IMR-90 (cell line): ENCODE measurements around the gene SLC34A2. TPM values are rescaled to one million over a fixed set of nuclear protein-coding genes. Genes with fewer than 3 reads are reported as not detected.

Source experiments
- ATAC-seq: fragments of 200-7000 bp; cut with Tn5 transposase; 2 replicates; pipeline ENCODE4 v1.9.1; 2020; ENCODE audit warnings: low read depth, mild to moderate bottlenecking, moderate library complexity
- Bru-seq: library from RNA; stranded (reverse); fragments of 400-500 nt; gene quantifications from one replicate; lab custom pipeline; 2021; lab: Mats Ljungman, UMichigan
- BruChase-seq, 2 experiments: library from RNA; stranded (reverse); fragments of 400-500 nt; gene quantifications; one replicate each; lab custom pipeline; 2021; lab: Mats Ljungman, UMichigan
- BruUV-seq: library from RNA; stranded (reverse); fragments of 400-500 nt; replicated peaks from 2 replicates; lab custom pipeline; 2021; lab: Mats Ljungman, UMichigan
- CTCF ChIA-PET: fragments of 300-600 bp; formaldehyde crosslinking; extraction: SDS; loops from one replicate; lab custom pipeline; 2021; ENCODE audit warnings: antibody characterized with exemption; lab: Yijun Ruan, JAX
- POLR2A ChIA-PET: fragments of 300-600 bp; sonication (Branson Sonifier 250); formaldehyde crosslinking; loops from one replicate; lab custom pipeline; 2022; ENCODE audit warnings: antibody characterized with exemption; ENCODE audit not compliant: unreplicated experiment; lab: Charles Lee
- DNase-seq: peaks from one replicate; pipeline ENCODE4 v3.0.0; 2013
- H2AFZ ChIP-seq: replicated peaks from 2 replicates; pipeline ENCODE3; 2013; ENCODE audit warnings: low read length, mild to moderate bottlenecking; ENCODE audit not compliant: poor library complexity
- H2AK5ac ChIP-seq: 2 replicates; pipeline ENCODE4 v1.6.1; 2013; ENCODE audit warnings: low read depth, low read length, inconsistent platforms
- H2AK9ac ChIP-seq: replicated peaks from 2 replicates; pipeline ENCODE3; 2013; ENCODE audit warnings: mild to moderate bottlenecking, low read depth, low read length, moderate library complexity; ENCODE audit not compliant: poor library complexity
- H2BK120ac ChIP-seq: 2 replicates; pipeline ENCODE4 v1.6.1; 2013; ENCODE audit warnings: low read depth, low read length, inconsistent platforms
- H2BK15ac ChIP-seq: 3 replicates; pipeline ENCODE4 v1.6.1; 2013; ENCODE audit warnings: low read depth, low read length, inconsistent platforms
- H2BK20ac ChIP-seq: 2 replicates; pipeline ENCODE4 v1.6.1; 2013; ENCODE audit warnings: low read depth, mild to moderate bottlenecking, inconsistent platforms, low read length, moderate library complexity
- H2BK5ac ChIP-seq: 2 replicates; pipeline ENCODE4 v1.6.1; 2013; ENCODE audit warnings: mild to moderate bottlenecking, low read depth, low read length, inconsistent platforms; ENCODE audit not compliant: poor library complexity, severe bottlenecking
- H3K14ac ChIP-seq: replicated peaks from 2 replicates; pipeline ENCODE4 v1.6.1; 2013; ENCODE audit warnings: low read depth, low read length, inconsistent platforms
- H3K18ac ChIP-seq: 2 replicates; pipeline ENCODE4 v1.6.1; 2013; ENCODE audit warnings: low read depth, low read length, control low read depth
- H3K23ac ChIP-seq: 2 replicates; pipeline ENCODE4 v1.6.1; 2013; ENCODE audit warnings: low read depth, low read length, inconsistent platforms
- H3K27ac ChIP-seq: 2 replicates; pipeline ENCODE4 v1.5.1; 2013; ENCODE audit warnings: mild to moderate bottlenecking, control low read depth, low read length; ENCODE audit not compliant: insufficient read depth
- H3K27me3 ChIP-seq: 2 replicates; pipeline ENCODE4 v1.6.1; 2013; ENCODE audit warnings: low read length; ENCODE audit not compliant: control insufficient read depth, insufficient read depth
- H3K36me3 ChIP-seq: 2 replicates; pipeline ENCODE4 v1.6.1; 2013; ENCODE audit warnings: low read length, mixed read lengths; ENCODE audit not compliant: control insufficient read depth, insufficient read depth
- H3K4ac ChIP-seq: 2 replicates; pipeline ENCODE4 v1.6.1; 2013; ENCODE audit warnings: low read depth, low read length, inconsistent platforms
- H3K4me1 ChIP-seq: 2 replicates; pipeline ENCODE4 v1.6.1; 2013; ENCODE audit warnings: low read length, mixed read lengths; ENCODE audit not compliant: control insufficient read depth, insufficient read depth
- H3K4me2 ChIP-seq: 2 replicates; pipeline ENCODE4 v1.6.1; 2013; ENCODE audit warnings: low read depth, mild to moderate bottlenecking, control low read depth, low read length, moderate library complexity
- H3K4me3 ChIP-seq: 2 replicates; pipeline ENCODE4 v1.5.1; 2013; ENCODE audit warnings: low read depth, mild to moderate bottlenecking, control low read depth, low read length, moderate library complexity; ENCODE audit not compliant: insufficient read depth
- H3K56ac ChIP-seq: 2 replicates; pipeline ENCODE4 v1.6.1; 2013; ENCODE audit warnings: low read length, inconsistent platforms; ENCODE audit not compliant: insufficient read depth; ENCODE audit errors: extremely low read depth
- H3K79me1 ChIP-seq, 2 experiments: 2 replicates each; pipeline ENCODE4 v1.6.1; 2013; ENCODE audit warnings: low read length in 2 of 2, inconsistent platforms in 1 of 2, low read depth in 1 of 2
- H3K9ac ChIP-seq: 2 replicates; pipeline ENCODE4 v1.6.1; 2013; ENCODE audit warnings: low read depth, low read length, control low read depth
- H3K9me1 ChIP-seq: 2 replicates; pipeline ENCODE4 v1.6.1; 2013; ENCODE audit warnings: low read length, inconsistent platforms; ENCODE audit not compliant: insufficient read depth
- H3K9me3 ChIP-seq: 2 replicates; pipeline ENCODE4 v1.6.1; 2013; ENCODE audit warnings: low read length; ENCODE audit not compliant: control insufficient read depth, insufficient read depth
- H4K20me1 ChIP-seq: 2 replicates; pipeline ENCODE4 v1.6.1; 2013; ENCODE audit warnings: low read length, inconsistent platforms; ENCODE audit not compliant: insufficient read depth
- H4K5ac ChIP-seq: 2 replicates; pipeline ENCODE4 v1.6.1; 2013; ENCODE audit warnings: mild to moderate bottlenecking, low read depth, low read length, control low read depth
- H4K8ac ChIP-seq, 2 experiments: 2 replicates each; pipeline ENCODE4 v1.6.1; 2013; ENCODE audit warnings: low read depth in 2 of 2, low read length in 2 of 2, control low read depth in 1 of 2, inconsistent platforms in 1 of 2
- H4K91ac ChIP-seq: 2 replicates; pipeline ENCODE4 v1.6.1; 2013; ENCODE audit warnings: low read depth, low read length, inconsistent platforms; ENCODE audit not compliant: insufficient read depth
- BHLHE40 ChIP-seq: fragments of 150-350 bp; IDR thresholded peaks from 2 replicates; pipeline ENCODE4 v1.6.1; 2016; ENCODE audit warnings: mild to moderate bottlenecking, low read depth, low read length
- CTCF ChIP-seq: conservative IDR thresholded peaks from 2 replicates; pipeline ENCODE4 v1.5.1; 2012; ENCODE audit warnings: mild to moderate bottlenecking, low read depth, low read length, improper control_type of control experiment
- ELK1 ChIP-seq: fragments of 150-350 bp; IDR thresholded peaks from 2 replicates; pipeline ENCODE4 v1.6.1; 2016; ENCODE audit warnings: low read depth, mild to moderate bottlenecking, low read length, moderate library complexity, borderline replicate concordance
- MAFK ChIP-seq: IDR thresholded peaks from 2 replicates; pipeline ENCODE4 v1.6.1; 2012; ENCODE audit warnings: low read depth, low read length, improper control_type of control experiment
- MXI1 ChIP-seq: IDR thresholded peaks from 2 replicates; pipeline ENCODE4 v1.6.1; 2012; ENCODE audit warnings: low read depth, mild to moderate bottlenecking, low read length, moderate library complexity, borderline replicate concordance
- POLR2A ChIP-seq: IDR thresholded peaks from 2 replicates; pipeline ENCODE4 v1.6.1; 2012; ENCODE audit warnings: mild to moderate bottlenecking, low read depth, low read length
- RAD21 ChIP-seq: IDR thresholded peaks from 2 replicates; pipeline ENCODE4 v1.6.1; 2012; ENCODE audit warnings: low read length, improper control_type of control experiment
- RCOR1 ChIP-seq: IDR thresholded peaks from 2 replicates; pipeline ENCODE4 v1.6.1; 2012; ENCODE audit warnings: mild to moderate bottlenecking, low read length, improper control_type of control experiment; ENCODE audit not compliant: insufficient replicate concordance
- RFX5 ChIP-seq: IDR thresholded peaks from 2 replicates; pipeline ENCODE4 v1.8.0; 2012; ENCODE audit warnings: low read depth, mild to moderate bottlenecking, low read length, moderate library complexity
- SMC3 ChIP-seq: fragments of 150-350 bp; IDR thresholded peaks from 2 replicates; pipeline ENCODE4 v1.6.1; 2016; ENCODE audit warnings: low read depth, mild to moderate bottlenecking, antibody characterized with exemption, low read length, moderate library complexity
- WGBS, 2 experiments: methylation state at CpG; one replicate each; pipeline versions ENCODE4 v1.1.5 to v1.1.7; 2013; ENCODE audit warnings: missing lambda C conversion rate in 2 of 2; ENCODE audit not compliant: insufficient read length in 1 of 2; ENCODE audit errors: extremely low coverage in 2 of 2; 5-methylcytosine and 5-hydroxymethylcytosine counted together
- dilution Hi-C: fragments of 300-500 bp; cut with HindIII; formaldehyde crosslinking; loops from one replicate; pipeline ENCODE4 v1.14.3; 2018; ENCODE audit warnings: low sequenced_read_pairs; ENCODE audit not compliant: unreplicated experiment
- in situ Hi-C: fragments of 300-500 bp; cut with MboI; formaldehyde crosslinking; loops from 3 replicates; pipeline ENCODE4 v1.14.3; 2019; ENCODE audit warnings: low sequenced_read_pairs, inconsistent platforms, mixed read lengths
- intact Hi-C: fragments of 100-400 bp; cut with micrococcal nuclease; formaldehyde crosslinking; loops from 2 replicates; pipeline ENCODE4 v1.10.0; 2022
- long read RNA-seq: library from polyadenylated mRNA; unstranded; transcript quantifications from one replicate; pipeline ENCODE4 v2.0.0, GENCODE V29; 2021; ENCODE audit not compliant: unreplicated experiment
- polyA plus RNA-seq, 3 experiments: library from polyadenylated mRNA; depleted of rRNA; stranded (reverse); fragments of >200 nt; gene quantifications; 2 replicates each; pipeline ENCODE4 v1.2.3, GENCODE V29; 2012; ENCODE audit warnings: low replicate concordance in 1 of 3
- total RNA-seq: library from RNA; depleted of rRNA; stranded (reverse); fragments of >200 nt; gene quantifications from 2 replicates; pipeline ENCODE4 v1.2.3, GENCODE V29; 2012; rRNA removed

Gene SLC34A2
- total RNA-seq (not detected in 2 replicates), polyA plus RNA-seq (2012; rRNA removed) (not detected in 2 replicates), Bru-seq, nascent RNA (not detected), BruChase-seq, experiment 1, labeled RNA remaining after a 6-hour chase (not detected), BruChase-seq, experiment 2, labeled RNA remaining after a 2-hour chase (not detected)
- not detected in 2 replicates for polyA plus RNA-seq (2012; cell fraction: cytosol; rRNA removed)
- not detected in 2 replicates for polyA plus RNA-seq (2012; cell fraction: nucleus; rRNA removed; ENCODE audit: low replicate concordance)
- long read RNA-seq = 0 reads

GRCh38 chr4:25654971-25655963 is at the start of gene SLC34A2:
SLC34A2 (plus strand) TSS chr4:25655851; CDS start chr4:25662501, 6,650 bp downstream.
- no peak within 1 kb of the TSS for H3K18ac ChIP-seq
- no peak within 1 kb of the TSS for H4K5ac ChIP-seq
- H3K9me1 ChIP-seq = no peaks in the 10 kb centered on the region
- TF ChIP-seq ELK1 (no peak), RCOR1 (no peak), CTCF (no peak), MAFK (no peak), RAD21 (no peak), SMC3 (no peak), RFX5 (no peak), POLR2A (no peak), MXI1 (no peak), BHLHE40 (no peak)
- dilution Hi-C loops (no loop called here), in situ Hi-C loops (no loop called here), intact Hi-C loops (no loop called here)
- H3K9ac ChIP-seq = no peak within 1 kb of the TSS
- H2BK15ac ChIP-seq = no peak within 1 kb of the TSS
- no peak within 1 kb of the TSS for H2BK20ac ChIP-seq
- H3K56ac ChIP-seq = no peak within 1 kb of the TSS
- H3K36me3 ChIP-seq = no peaks in the 10 kb centered on the region
- H4K91ac ChIP-seq = no peak within 1 kb of the TSS
- H3K79me1 ChIP-seq = no peaks in the 10 kb centered on the region
- peaks cover 41% of the 10 kb centered on the region for H3K27me3 ChIP-seq
- CTCF ChIA-PET = no interaction called here
- 2% methylated on average over 52 of the region's 71 CpGs; no CpG with 5 or more reads in 1 of the 2 experiments for WGBS, 2 experiments
- H3K9me3 ChIP-seq = no peaks in the 10 kb centered on the region
- no peak within 1 kb of the TSS for H3K4me3 ChIP-seq
- H2AK9ac ChIP-seq = no peak within 1 kb of the TSS
- H2BK5ac ChIP-seq = no peak within 1 kb of the TSS
- H3K4ac ChIP-seq = no peak within 1 kb of the TSS
- H3K23ac ChIP-seq = no peak within 1 kb of the TSS
- no peak within 1 kb of the TSS for H2AK5ac ChIP-seq
- H3K4me2 ChIP-seq = no peak within 1 kb of the TSS
- ATAC-seq (no peak), DNase-seq (no peak)
- H3K14ac ChIP-seq = no peak within 1 kb of the TSS
- no TSS peak for BruUV-seq
- no peak within 1 kb of the TSS for H3K27ac ChIP-seq
- H4K8ac ChIP-seq = no peak within 1 kb of the TSS
- peak within 1 kb of the TSS; percentile 10 for H2AFZ ChIP-seq
- no peaks in the 10 kb centered on the region for H4K20me1 ChIP-seq
- no peaks in the 10 kb centered on the region for H3K4me1 ChIP-seq
- H2BK120ac ChIP-seq = no peak within 1 kb of the TSS
- POLR2A ChIA-PET = no interaction called here
